AG09319 (cell line): ENCODE results near the gene GPN1.

Experiments used
- DNase-seq: peaks from one replicate; pipeline ENCODE4 v3.0.0-alpha.2; 2010; ENCODE audit warnings: low read depth; ENCODE audit errors: extremely low read depth
- CTCF ChIP-seq: IDR thresholded peaks from 2 replicates; pipeline ENCODE4 v1.5.1; 2011; ENCODE audit warnings: low read depth, mild to moderate bottlenecking, inconsistent platforms, low read length, moderate library complexity

Gene GPN1

DNA sequence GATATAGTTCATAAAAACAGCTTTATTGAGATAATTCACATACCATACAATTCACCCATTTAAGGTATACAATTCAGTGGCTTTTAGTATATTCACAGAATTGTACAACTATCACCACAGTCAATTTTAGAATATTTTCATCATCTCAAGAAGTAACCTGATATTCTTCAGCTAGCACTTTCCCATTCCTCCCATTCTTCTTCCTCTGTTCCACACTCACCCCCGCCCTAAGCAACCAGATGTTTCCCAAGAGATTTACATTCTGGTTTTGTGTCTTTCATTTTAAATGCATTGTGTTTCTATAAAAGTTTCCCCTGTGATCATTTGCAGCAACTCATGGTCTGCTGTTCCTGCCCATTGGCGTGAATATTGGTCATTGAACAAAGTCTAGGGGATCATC, 5.4 kb downstream of the GPN1 start:
- no peak for DNase-seq
- TF ChIP-seq CTCF: no peak

DNA sequence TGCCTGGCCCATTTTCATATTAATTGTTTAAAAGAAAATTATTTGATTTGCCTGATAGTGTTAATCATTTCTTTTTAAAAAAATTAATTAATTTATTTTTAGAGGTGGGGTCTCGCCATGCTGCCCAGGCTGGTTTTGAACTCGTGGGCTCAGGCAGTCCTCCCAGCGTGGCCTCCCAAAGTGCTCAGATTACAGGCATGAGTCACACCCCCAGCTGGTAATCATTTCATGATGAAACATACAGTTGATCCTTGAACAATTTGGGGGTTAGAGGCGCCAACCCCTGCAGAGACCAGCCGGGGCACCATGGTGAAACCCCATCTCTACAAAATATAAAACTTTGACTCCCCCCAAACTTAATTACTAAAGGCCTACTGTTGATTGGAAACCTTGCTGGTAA, 7.9 kb downstream of the GPN1 start:
- no peak for DNase-seq
- no peak for TF ChIP-seq CTCF

- no peak for DNase-seq
- TF ChIP-seq CTCF: no peak
These were observed 9.3 kb downstream of the GPN1 start for GRCh38 chr2:27638037-27638637.

DNA sequence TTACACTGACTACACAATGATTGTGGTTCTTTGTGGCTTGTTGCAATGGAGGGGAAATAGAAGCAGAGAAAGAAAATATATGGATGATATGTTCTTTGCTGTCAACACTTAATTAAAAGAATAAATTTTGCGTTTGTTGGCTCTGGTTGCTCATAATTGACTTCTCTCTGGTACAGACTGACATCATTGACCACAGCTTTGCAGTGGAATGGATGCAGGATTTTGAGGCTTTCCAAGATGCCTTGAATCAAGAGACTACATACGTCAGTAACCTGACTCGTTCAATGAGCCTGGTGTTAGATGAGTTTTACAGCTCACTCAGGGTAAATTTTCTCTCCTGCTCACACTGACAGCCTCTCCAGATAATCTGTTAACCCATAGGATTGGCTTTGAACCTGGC, 9.9 kb downstream of the GPN1 start:
- TF ChIP-seq CTCF: no peak
- no peak for DNase-seq

GRCh38 chr2:27640722-27641245, 11.9 kb downstream of the GPN1 start:
- no peak for DNase-seq
- no peak for TF ChIP-seq CTCF

- TF ChIP-seq CTCF: no peak
- DNase-seq: no peak
These were observed 16.3 kb downstream of the GPN1 start for GRCh38 chr2:27645197-27645596.

DNA sequence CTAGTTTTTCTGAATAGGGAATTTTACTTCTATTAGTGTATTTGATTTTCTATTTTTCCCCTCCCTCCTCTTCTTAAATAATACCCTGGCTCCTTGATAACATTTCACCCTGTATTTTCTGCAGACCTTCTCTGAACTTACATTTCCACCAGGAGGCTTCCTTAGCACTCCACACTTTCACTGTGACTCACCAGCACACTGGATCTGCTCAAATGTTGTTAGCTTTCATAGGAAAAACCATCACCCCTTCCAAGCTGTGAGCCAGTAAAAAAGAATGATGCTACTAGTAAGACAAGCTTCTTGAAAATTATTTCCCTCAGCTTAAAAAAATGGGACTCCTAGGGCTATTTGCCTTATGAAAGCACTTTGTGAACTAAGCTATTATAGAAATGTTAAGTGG, 18.4 kb downstream of the GPN1 start:
- no peak for DNase-seq
- no peak for TF ChIP-seq CTCF
